Myocyte (in vitro differentiated cells): Measurements from ENCODE around the gene LDLRAD4. TPM values are rescaled to one million over a fixed set of nuclear protein-coding genes. Genes with fewer than 3 reads are reported as not detected.
A peak's percentile ranks its signal among the peaks of the same experiment; 100 is the strongest.

Experiments used
- DNase-seq: peaks from one replicate; pipeline ENCODE4 v3.0.0-alpha.2; 2012; ENCODE audit warnings: low read depth
- total RNA-seq: library from RNA; depleted of rRNA; stranded (reverse); fragments of >200 nt; gene quantifications from 2 replicates; pipeline ENCODE4 v1.2.3, GENCODE V29; 2014

Gene LDLRAD4
- total RNA-seq, 1 donor from 2014 or later: 1.7 TPM

DNA sequence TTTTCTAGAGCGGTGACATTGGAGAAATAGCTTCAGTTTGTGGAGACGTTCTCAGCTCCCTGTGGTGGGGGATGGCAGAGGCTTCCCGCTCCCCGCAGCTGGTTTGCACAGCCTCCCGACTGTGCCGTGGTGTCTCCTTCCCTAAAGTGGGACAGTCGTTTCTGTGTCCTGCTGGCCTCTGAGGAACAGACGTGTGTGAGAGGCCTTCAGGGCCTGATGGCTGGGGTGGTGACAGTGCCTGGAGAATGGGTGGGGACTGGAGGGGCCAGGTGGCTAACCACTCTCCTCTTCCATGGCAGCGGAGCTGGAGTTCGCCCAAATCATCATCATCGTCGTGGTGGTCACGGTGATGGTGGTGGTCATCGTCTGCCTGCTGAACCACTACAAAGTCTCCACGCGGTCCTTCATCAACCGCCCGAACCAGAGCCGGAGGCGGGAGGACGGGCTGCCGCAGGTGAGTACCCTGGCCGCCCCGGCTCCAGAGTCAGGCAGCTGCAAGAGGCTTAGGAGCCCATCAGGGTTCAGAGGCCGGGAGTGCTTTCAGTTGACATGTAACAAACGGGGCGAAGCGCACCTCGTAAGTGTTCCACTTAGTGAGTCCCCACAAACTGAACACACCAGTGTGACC is 402.4 kb downstream of the LDLRAD4 start:
- no peak for DNase-seq

DNA sequence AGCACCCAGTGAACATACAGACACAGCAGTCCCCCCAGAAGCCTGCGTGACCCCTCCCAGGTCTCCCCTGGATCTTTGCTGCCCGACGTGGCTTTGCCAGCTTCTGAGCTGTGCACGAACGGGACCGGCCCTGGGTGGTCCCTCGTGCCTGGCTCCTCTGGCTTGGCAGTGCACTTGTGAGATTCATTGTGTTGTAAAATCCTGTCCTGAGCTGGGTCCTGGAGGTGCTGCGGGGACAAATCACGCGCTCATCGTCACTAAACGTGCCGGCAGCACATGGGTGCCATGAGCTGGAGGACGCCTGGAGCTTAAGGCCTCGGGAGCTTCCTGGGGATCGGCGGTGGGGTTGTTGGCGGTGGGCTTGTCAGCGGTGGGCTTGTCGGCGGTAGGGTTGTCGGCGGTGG is 402.9 kb downstream of the LDLRAD4 start:
- no peak for DNase-seq

DNA sequence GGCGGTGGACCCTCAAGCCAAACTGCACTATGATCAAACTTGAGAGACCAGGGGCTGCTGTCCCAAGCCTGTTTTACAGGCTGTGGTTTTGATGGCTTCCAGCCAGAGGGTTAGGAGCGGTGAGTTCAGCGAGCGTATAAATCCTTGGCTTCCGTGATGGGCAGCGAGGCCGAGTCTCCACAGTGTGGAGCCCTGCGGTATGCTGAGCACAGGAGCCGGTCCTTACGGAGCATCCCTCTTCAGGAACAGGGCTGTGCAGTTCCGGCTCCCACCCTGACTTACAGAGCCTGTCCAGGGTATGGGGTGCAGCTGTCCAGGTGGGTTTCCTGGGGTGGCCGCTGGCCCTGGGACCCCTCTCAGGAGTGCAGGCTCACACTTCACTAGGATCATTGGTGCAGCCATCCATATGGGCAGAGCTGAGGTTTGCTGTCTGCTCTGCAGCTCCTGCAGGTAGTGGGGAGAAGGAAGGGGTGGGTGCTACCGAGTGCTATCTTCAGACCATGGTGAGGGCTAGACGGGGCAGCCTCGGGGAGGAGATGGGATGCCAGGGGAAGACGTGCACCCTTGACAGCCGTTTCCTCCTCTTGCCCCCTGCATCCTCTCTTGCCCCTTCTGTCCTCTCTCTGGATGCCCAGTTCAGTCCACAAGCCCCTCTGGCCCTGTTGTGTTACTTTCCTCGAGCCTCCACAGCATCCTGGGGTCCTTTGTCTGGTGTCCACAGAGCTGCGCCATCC is 403.5 kb downstream of the LDLRAD4 start:
- DNase-seq: no peak

DNA sequence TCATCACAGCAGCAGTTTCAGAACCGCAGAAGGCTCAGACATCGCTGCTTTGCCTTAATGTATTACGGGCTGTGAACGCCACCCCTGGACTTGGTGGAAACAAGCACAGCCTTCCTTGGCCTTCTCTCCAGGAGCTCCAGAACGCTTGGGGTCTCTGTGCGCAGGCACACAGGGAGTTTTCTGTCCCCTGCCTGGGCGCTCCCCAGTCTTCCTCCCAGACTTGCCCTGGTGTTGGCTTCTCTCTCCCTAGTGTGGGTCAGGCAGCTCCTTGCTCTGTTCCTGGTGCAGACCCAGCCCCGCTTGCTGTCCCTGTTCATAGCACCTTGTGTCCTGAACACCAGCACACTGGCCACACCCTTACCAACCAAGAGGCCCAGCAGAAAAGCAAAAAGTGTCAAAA is 404.2 kb downstream of the LDLRAD4 start:
- no peak for DNase-seq

DNA sequence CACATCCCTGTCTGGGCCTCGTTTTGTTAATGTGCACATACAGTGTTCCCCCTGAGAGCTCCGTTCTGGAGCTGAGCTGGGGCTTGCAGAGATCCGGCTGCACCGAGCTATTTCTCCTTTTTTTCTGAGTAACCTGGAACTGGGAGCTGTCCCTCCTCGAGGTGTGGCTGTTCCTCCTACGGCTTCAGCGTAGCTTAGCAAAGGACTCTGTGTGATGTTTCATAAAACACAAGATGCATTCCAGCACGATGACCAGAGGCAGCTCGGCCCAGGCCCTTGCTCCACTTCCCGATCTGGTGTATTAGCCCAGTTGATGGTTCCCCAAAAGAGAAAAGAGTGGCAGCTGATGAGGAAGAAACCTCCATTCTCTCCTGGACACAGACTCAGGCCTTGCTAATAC is 404.8 kb downstream of the LDLRAD4 start:
- no peak for DNase-seq

DNA sequence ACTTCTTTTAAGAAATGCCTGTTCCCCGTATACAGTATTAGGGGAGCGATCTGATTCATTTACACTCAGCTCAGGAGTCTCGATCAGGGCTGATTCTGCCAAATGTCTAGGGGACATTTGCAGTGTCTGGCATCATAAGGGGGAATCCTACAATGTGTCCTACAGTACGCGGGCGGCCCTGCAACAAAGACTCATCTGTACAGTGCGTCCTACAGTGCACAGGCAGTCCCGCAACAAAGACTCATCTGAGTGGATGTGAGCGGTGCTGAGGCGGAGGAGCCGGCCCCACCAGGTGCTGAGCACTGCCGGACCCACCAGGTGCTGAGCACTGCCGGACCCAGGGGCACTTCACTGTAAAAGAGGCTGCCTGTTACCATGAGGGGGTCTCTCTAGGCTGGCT is 405.3 kb downstream of the LDLRAD4 start:
- DNase-seq: no peak

DNA sequence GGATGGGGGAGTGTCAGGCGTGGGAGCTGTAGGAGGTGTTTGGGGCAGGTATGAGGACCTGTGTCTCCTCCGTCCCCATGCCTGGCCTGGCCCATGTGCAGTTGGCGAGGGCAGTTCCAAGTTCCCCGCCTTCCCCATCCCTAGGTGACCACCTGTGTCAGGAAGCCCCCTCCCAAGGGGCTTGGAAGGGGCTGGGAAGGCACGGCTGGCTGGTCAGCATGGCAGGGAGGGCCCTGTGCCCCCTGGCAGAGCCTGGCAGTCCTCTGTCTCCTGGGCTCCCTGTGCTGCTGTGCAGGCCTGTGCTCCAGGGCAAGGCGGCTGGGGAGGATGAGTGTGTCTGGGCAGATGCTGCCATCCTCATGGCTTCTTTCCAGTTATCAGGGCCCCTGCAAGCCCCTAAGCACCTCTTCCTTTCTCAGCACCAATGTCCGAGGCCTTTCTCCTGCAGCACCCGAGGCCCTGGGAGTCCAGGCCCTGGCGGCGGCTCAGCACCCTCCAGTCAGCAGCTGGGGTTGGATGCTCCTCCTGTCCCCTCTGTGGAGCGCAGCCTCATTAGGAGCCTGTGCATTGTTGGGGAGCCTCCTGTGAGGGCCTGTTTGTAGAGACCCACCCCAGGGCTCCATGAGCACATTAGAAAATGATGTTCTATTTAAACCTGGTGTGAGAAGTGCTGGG is 406.1 kb downstream of the LDLRAD4 start:
- DNase-seq: no peak

DNA sequence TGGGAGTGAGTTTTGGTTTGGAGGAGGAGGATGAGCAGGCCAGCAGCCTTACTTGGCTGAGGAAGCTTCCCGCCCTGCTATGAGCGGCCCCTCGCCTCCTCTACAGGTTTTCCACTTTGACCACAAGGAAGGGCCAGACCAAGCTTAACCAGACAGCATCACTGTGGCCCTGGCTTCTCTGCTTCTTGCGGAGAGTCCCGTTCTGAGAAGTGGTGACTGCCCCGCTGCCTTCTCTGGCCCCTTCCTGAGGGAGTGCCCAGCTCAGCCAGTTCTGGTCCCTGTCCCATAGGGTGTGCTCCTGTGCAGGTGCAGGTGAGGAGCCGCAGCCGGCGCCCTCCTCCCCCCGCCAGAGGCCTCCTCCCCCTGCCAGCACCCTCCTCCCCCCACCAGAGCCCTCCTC is 406.8 kb downstream of the LDLRAD4 start:
- DNase-seq: no peak

DNA sequence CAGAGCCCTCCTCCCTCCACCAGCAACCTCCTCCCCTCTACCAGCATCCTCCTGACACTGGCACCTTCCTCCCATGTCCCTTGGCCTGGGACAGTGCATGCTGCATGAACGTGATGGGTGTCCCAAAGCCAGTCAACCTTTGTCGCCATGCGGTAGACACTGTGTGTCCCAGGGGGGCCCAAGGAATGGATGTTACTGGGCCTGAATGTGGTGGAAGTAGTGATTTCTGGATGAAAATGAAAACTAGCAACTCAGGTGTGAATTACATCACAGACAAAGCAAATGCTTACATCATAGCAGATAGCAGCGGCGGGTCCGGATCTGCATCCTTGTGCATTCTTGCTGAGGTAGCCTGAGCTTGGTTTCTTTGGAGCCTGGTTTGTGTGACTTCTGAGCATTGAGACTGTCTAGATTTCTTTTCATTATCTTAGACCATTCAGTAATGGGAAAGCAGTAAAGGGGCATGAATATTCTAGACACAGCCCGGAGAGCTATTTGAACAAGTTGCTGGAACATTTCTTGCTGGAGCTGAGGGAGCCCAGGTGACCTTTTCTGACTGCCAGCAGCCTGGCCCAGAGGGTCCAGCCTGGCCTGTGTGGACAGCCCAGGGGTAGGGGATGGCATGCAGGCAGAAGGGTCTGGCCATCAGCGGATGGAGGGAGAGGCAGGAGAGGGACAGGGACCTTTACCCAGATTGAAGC is 407.4 kb downstream of the LDLRAD4 start:
- DNase-seq: no peak

DNA sequence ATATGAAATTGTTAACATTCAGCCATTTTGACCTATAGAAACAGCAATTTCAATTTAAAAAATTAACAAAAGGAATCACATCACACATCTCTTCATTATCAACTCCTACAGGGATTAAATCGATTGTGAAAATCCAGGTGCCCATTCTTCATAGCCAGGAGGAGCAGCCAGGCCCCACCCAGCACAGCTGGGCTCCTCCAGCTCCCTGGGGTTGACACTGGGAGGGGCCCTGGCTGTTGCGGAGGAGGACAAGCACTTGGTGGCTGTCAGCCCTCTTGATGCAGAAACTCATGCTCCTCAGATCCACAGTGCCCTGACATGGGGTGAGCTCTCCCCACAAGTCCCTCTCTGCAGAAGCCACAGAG is 408.0 kb downstream of the LDLRAD4 start:
- no peak for DNase-seq

DNA sequence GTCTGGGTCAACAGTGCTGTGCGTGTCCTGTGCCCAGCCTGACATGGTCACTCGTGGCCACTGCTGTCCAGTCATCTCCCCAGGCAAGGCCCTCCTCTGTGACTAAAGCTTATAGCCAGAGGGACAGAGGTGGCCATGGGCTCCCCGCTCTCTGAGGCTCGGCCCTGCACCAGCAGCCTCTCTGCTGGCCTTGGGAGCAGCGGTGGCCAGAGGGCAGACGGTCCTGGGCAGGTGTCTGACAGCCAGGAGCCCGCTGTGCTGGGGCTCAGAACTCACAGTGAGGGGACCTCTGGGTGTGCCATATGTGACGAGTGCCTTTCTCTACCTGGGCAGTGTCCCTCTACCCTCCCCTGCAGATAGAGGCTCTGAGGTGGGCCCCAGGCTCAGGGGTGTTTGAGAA is 409.1 kb downstream of the LDLRAD4 start:
- DNase-seq: no peak

DNA sequence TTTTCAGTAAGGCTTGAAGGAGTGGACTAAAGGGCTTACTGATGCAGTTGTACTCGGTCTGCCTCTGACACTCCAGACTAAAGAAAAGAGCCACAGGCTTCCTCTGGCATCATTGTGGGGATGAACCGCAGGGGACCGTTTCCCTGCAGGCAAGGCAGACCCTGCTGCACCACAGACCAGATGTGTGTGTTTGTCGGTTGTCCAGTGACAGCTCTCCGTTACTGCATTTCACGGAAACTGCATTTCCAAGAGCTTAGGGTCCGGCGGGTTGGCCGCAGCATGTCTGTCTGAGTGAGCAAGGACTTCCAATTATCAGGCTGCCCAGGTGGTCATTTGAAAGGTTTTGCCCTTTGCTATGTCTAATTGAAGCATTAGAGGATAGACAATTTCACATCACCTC is 409.7 kb downstream of the LDLRAD4 start:
- DNase-seq: no peak

DNA sequence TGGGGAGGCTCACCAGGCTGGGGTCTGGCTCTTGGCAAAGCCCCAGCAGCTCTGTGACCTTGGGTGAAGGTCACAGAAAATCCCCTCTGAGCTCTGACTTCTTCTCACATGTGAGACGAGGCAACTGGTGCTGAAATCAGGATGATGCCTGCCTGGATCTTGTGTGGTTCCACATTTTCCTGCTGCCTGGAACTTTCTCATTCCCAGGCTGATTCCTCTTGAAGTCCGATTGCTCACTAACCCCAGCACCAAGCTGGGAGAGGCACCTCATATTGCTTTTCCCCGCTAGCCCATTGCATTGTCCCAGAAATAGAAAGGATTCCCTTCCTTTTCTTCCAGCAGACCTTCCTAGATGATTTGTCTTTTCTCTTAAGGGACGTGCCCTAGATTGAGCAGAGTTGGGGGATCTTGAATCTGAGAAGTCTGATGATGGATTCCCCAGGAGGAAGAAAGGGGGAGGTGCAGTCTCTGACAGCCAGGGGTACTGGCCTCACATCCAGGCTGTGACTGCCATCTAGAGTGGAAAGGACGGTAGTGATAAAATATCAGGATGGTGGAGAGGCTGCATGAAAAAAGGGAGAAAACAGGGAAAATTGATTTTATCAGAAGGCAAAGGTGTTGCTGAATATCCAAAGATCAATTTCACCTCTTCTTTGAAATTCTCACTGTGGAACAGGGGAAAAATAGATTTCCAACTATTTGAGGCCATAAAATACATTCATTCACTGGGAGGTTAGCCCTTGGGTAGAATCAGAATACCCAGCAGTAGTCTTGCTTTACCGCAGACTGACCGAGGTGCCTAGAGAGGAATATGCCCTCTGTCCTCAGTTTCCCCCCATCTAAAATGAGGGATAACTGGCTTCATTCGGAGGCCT is 411.5 kb downstream of the LDLRAD4 start:
- DNase-seq: peak; percentile 65

DNA sequence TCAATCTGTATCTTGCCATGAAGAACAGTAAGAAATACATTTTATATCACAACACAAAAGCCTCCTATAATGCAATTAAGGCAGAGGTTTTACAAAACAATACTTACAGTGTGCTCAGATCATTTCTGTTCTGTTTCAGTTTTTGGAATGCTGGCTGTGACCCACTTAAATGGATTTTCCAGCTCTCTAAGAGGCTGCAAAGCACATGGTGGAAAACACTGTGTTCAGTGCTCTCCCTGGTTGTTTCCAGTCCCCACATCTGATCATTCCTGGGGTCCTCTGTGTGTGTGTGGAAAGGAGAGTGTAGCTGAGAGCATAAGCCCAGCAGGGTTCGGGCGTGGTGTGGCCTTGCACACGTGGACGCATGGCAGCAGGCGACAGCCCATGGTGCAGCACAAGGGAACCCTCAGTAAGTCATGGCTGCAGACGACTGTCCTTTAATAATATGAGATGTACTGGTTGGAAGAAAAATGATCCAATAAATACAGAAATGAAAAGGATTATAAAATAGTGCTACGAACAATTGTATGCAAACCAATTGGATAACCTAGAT is 412.2 kb downstream of the LDLRAD4 start:
- DNase-seq: no peak

DNA sequence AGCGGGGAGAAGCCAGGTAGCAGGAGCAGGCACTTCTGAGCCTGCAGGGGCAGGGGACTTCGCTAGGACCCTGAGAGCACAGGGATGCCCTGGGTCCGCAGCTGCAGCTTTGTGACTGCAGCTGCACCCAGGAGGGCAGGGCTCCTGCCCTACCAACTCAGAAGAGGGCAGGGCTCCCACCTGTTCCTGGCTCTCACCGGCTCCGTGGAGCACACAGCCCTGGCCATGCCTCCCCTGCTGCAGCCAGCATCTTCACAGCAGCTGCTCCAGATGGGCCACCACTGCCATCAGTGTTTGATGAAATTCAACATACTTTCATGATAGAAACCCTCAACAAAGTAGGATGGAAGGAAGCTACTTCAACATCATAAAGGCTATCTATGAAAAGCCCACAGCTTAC is 415.1 kb downstream of the LDLRAD4 start:
- no peak for DNase-seq

DNA sequence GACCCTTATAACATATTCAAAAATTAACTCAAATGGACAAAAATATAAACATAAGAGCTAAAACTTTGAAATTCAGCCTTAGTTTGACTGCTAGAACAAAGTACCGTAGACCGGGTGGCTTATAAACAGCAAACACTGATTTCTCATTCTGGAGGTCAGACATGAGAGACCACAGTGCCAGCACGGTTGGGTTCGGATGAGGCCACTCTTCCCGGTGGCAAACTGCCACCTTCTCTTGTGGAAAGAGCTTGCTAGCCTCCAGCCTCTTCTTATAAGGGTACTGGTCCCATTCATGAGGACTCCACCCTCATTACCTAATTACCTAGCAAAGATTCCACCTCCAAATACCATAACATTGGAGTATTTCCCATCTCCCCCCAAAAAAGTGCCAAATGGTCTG is 416.5 kb downstream of the LDLRAD4 start:
- DNase-seq: no peak

DNA sequence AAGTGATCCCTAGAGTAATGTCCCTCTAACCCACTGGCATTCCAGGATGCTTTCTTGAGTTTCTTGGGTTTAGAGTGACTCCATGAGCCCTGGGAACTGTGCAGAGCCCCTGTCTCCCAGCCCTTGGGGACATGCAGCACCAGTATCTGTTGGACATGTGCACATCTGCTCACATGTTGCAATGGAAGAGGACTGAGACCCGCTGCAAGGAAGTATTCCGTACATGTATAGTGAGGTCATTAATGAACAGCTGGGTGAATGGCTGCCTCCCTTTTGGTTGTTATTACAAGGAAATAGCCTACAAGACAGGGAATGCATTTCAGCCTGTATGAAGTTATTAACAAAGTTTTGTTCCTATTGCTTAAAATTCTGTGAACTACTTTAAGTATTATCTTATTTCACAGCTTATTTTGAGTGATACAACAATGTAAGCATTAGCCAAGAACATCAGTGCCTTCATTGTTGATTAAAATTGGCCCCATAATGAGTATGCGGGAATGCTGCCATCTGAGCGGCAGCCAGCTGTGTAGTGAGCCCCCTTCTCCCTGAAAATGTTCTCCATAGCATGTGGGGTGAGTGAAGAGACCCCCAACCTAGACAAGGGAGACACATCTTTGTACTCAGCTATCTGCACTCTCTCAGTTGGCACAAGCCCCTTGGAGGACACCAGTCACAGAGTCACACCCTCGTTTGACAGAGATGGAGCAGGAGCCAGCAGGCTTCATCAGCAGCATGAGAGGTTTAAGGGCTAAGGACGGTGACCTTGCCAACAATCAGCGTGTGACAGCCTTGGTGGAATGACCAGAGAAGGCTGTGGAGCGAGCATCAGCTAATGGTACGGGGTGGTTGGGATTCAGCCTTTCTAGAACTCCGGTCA is 420.4 kb downstream of the LDLRAD4 start:
- no peak for DNase-seq

DNA sequence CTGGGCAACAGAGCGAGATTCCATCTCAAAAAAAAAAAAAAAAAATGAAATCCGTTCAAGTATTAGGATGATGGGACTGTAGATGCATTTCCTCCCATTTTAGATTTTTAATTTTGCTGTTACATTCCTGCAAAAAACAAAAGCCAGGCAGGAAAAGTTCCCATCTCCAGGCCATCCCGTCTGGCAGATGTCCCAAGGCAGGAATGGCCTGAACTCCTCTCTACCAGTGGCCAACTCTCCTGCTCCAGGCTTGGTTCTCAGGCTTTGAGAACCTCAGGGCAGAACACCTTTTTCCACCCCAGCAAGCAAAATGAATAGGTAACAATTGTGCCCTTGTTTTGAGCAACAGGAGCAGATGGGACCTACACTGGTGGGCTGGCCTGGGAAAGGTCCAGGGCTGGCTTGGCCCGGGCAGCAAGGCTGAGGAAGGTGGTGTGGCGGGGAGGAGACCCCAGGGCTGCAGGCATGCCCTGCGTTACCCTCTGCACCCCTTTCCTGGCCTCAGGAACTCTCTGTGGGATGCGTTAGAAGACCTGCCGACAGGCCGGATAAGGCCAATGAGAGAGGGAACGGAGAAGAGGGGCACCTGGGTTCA is 421.8 kb downstream of the LDLRAD4 start:
- DNase-seq: no peak
